GM12801 (cell line): Measurements from ENCODE around the gene CCDC9B.

Experiments used
- CTCF ChIP-seq: IDR thresholded peaks from one replicate; pipeline ENCODE4 v1.5.1; 2011; ENCODE audit warnings: control low read depth; ENCODE audit not compliant: insufficient read length; ENCODE audit errors: extremely low read depth

Gene CCDC9B

GRCh38 chr15:40340740-40341400 lies at the start of gene CCDC9B:
Gene CCDC9B (minus strand): TSS chr15:40340939. CDS start chr15:40340819, 120 bp downstream.
- TF ChIP-seq CTCF, result no peak

GRCh38 chr15:40389824-40390595 lies 49.3 kb upstream of the CCDC9B start:
- no peak for TF ChIP-seq CTCF

GRCh38 chr15:40388941-40389823 lies 48.4 kb upstream of the CCDC9B start:
- no peak for TF ChIP-seq CTCF

DNA sequence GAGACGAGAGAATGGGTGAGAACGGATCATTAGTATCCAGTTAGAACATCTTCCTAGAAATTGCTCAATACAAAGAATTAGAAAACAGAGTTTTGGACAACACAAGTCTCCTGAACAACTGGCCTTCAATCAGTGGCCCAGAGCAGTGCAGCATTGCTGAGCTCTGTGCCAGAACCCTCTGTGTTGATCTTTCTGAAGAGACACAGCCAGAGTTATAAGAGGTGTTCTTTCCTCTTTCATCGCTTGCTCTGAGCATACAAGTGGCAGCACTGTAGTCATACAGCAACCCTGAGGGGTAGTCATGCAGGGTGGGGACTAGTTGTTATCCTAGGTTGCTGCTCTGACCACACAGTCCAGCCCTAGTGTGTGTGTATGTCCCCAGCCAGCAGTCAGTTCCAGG lies 45.7 kb upstream of the CCDC9B start:
- no peak for TF ChIP-seq CTCF

DNA sequence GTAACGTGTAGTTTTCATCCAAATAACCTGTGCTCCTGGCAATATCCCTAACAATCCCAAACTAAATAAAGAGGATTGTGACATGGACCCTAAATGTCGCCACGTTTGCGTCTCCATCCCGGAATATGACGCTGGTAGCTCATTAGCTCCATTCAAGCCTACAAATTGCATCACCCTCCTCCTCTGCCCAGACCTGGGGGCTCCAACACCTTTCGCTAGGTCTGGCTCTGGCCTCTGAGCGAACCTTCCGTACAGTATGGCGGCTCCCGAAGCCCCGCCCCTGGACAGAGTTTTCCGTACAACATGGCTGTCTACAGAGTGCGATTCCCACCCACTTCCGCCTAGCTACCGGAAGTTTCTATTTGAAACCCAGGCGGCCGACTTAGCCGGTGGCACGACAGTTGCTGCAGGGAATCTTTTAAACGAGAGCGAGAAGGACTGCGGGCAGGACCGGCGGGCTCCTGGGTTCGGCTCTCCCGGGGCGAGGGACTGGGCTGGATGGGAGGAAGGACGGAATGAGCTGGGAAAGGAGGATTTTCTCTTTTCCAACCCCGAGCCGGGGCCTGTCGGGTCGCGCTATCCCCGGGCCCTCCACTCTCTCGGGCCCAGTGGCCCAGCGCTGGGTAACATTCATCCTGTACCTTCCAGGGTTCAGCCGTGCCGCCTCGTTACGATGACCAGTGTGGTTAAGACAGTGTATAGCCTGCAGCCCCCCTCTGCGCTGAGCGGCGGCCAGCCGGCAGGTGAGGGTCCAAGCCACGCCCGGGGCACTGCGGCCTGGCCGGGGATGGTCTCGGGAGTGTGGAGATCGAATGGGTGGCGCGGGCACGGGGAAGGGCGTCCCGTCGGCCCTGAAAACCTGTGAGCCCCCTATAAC lies 42.1 kb upstream of the CCDC9B start, which contains the start of gene KNSTRN:
KNSTRN (plus strand) TSS at position 142 of the 877 bp plus-strand sequence; CDS start at position 257, 115 bp downstream.
- TF ChIP-seq CTCF, result no peak

GRCh38 chr15:40381818-40382529 lies 41.2 kb upstream of the CCDC9B start:
- no peak for TF ChIP-seq CTCF
